GM21717 (cell line): ENCODE data around the gene SENP6.

Source experiments
- ATAC-seq: cut with Tn5 transposase; IDR thresholded peaks from one replicate; pipeline ENCODE4 v1.9.1; 2021; ENCODE audit warnings: mild to moderate bottlenecking, moderate library complexity; ENCODE audit not compliant: unreplicated experiment

The SENP6 gene

GRCh38 chr6:75745404-75745803, 143.7 kb downstream of the SENP6 start:
- no peak for ATAC-seq

GRCh38 chr6:75746221-75746620, 144.5 kb downstream of the SENP6 start:
- no peak for ATAC-seq

- ATAC-seq = no peak
Measured at GRCh38 chr6:75747152-75747992, 145.7 kb downstream of the SENP6 start.

- no peak for ATAC-seq
Measured at GRCh38 chr6:75748003-75748742, 146.5 kb downstream of the SENP6 start.

GRCh38 chr6:75748743-75749538, 147.3 kb downstream of the SENP6 start, which contains the start of gene MYO6:
MYO6 (plus strand) TSS chr6:75749239; CDS start chr6:75817548, 68,309 bp downstream.
- ATAC-seq = peak; percentile 84

- ATAC-seq = no peak
Measured at GRCh38 chr6:75751443-75751842, 149.8 kb downstream of the SENP6 start.

GRCh38 chr6:75752365-75752764, 150.7 kb downstream of the SENP6 start:
- no peak for ATAC-seq

- ATAC-seq = no peak
Measured at GRCh38 chr6:75755704-75756103, 154.0 kb downstream of the SENP6 start.

GRCh38 chr6:75757295-75757694, 155.6 kb downstream of the SENP6 start:
- no peak for ATAC-seq

GRCh38 chr6:75758061-75758460, 156.4 kb downstream of the SENP6 start:
- ATAC-seq = no peak

- ATAC-seq = no peak
Measured at GRCh38 chr6:75759207-75759606, 157.5 kb downstream of the SENP6 start.

GRCh38 chr6:75760320-75760719, 158.6 kb downstream of the SENP6 start:
- no peak for ATAC-seq

- no peak for ATAC-seq
Measured at GRCh38 chr6:75761489-75761888, 159.8 kb downstream of the SENP6 start.

GRCh38 chr6:75762063-75762462, 160.4 kb downstream of the SENP6 start:
- ATAC-seq = no peak

- ATAC-seq = no peak
Measured at GRCh38 chr6:75766387-75766786, 164.7 kb downstream of the SENP6 start.
